Esophagus squamous epithelium (tissue), 4 donors: ENCODE measurements around the gene WFIKKN1.

ENCODE experiments used
- POLR2A ChIP-seq, 4 donors: fragments of 450-650 bp; IDR thresholded peaks; one replicate each; pipeline ENCODE4 v1.6.1; 2017; ENCODE audit warnings: antibody characterized with exemption in 4 of 4, mild to moderate bottlenecking in 4 of 4, moderate library complexity in 3 of 4
- TF ChIP-seq, protein P1 (sequence below), 6 experiments: fragments of 450-650 bp in 4 of 6; fragments of 200-600 bp in 2 of 6; sonication (generic) in 2 of 6; IDR thresholded peaks; one replicate each; pipeline ENCODE4 v1.5.1; 2016 to 2019; ENCODE audit warnings: antibody characterized with exemption in 6 of 6, mild to moderate bottlenecking in 4 of 6, moderate library complexity in 4 of 6

- no peak for TF ChIP-seq POLR2A (IDR thresholded peaks at IDR 0.05)
- TF ChIP-seq, protein P1, sequence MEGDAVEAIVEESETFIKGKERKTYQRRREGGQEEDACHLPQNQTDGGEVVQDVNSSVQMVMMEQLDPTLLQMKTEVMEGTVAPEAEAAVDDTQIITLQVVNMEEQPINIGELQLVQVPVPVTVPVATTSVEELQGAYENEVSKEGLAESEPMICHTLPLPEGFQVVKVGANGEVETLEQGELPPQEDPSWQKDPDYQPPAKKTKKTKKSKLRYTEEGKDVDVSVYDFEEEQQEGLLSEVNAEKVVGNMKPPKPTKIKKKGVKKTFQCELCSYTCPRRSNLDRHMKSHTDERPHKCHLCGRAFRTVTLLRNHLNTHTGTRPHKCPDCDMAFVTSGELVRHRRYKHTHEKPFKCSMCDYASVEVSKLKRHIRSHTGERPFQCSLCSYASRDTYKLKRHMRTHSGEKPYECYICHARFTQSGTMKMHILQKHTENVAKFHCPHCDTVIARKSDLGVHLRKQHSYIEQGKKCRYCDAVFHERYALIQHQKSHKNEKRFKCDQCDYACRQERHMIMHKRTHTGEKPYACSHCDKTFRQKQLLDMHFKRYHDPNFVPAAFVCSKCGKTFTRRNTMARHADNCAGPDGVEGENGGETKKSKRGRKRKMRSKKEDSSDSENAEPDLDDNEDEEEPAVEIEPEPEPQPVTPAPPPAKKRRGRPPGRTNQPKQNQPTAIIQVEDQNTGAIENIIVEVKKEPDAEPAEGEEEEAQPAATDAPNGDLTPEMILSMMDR (IDR thresholded peaks at IDR 0.05): no peak
Measured at GRCh38 chr16:658679-659571, 28.1 kb downstream of the WFIKKN1 start.
